PC-9 (cell line): ENCODE data around the gene DUSP2. TPM values are rescaled to one million over a fixed set of nuclear protein-coding genes. Genes with fewer than 3 reads are reported as not detected.

Experiments
- BruUV-seq: library from RNA; stranded (reverse); fragments of 400-500 nt; replicated peaks from 2 replicates; lab custom pipeline; 2021; lab: Mats Ljungman, UMichigan
- CTCF ChIA-PET: fragments of 300-600 bp; sonication (Branson Sonifier 250); formaldehyde crosslinking; loops from one replicate; lab custom pipeline; 2022; ENCODE audit warnings: antibody characterized with exemption; lab: Charles Lee
- POLR2A ChIA-PET: fragments of 300-600 bp; sonication (Branson Sonifier 250); formaldehyde crosslinking; loops from one replicate; lab custom pipeline; 2022; ENCODE audit warnings: antibody characterized with exemption; ENCODE audit not compliant: unreplicated experiment; lab: Charles Lee
- DNase-seq, 2 experiments: peaks; one replicate each; pipeline versions ENCODE4 v3.0.0 to v3.0.0-alpha.2; 2015 to 2022; ENCODE audit warnings: mixed read lengths in 1 of 2
- H2AFZ ChIP-seq: fragments of 200-600 bp; sonication (generic); 2 replicates; pipeline ENCODE4 v1.8.1; 2017; ENCODE audit warnings: antibody characterized with exemption
- H3F3A ChIP-seq: fragments of 200-600 bp; sonication (generic); 2 replicates; pipeline ENCODE4 v1.8.1; 2017; ENCODE audit warnings: antibody characterized with exemption, mild to moderate bottlenecking, low read depth; ENCODE audit not compliant: insufficient read depth
- H3K27ac ChIP-seq: fragments of 200-600 bp; sonication (generic); 2 replicates; pipeline ENCODE4 v1.6.1; 2016; ENCODE audit warnings: mixed run types
- H3K27me3 ChIP-seq: fragments of 200-600 bp; sonication (generic); 2 replicates; pipeline ENCODE4 v1.6.1; 2016; ENCODE audit warnings: low read depth, mixed run types; ENCODE audit not compliant: insufficient read depth
- H3K36me3 ChIP-seq: fragments of 200-600 bp; sonication (generic); 2 replicates; pipeline ENCODE4 v1.6.1; 2016; ENCODE audit warnings: low read depth, mixed run types
- H3K4me1 ChIP-seq: fragments of 200-600 bp; sonication (generic); replicated peaks from 2 replicates; pipeline ENCODE4 v1.6.1; 2016; ENCODE audit warnings: mixed run types; ENCODE audit not compliant: insufficient read depth
- H3K4me2 ChIP-seq: fragments of 200-600 bp; sonication (generic); 2 replicates; pipeline ENCODE4 v1.6.1; 2017; ENCODE audit warnings: mixed run types
- H3K4me3 ChIP-seq: fragments of 200-600 bp; sonication (generic); 2 replicates; pipeline ENCODE4 v1.6.1; 2016; ENCODE audit warnings: mixed run types
- H3K79me2 ChIP-seq: fragments of 200-600 bp; sonication (generic); 2 replicates; pipeline ENCODE4 v1.6.1; 2017; ENCODE audit warnings: low read depth, mixed run types
- H3K9me2 ChIP-seq: fragments of 200-600 bp; sonication (generic); 2 replicates; pipeline ENCODE4 v1.8.1; 2017; ENCODE audit warnings: mild to moderate bottlenecking; ENCODE audit not compliant: insufficient read depth
- H3K9me3 ChIP-seq: fragments of 200-600 bp; sonication (generic); 2 replicates; pipeline ENCODE4 v1.8.1; 2016; ENCODE audit warnings: low read depth; ENCODE audit not compliant: insufficient read depth
- H4K20me1 ChIP-seq: fragments of 200-600 bp; sonication (generic); 2 replicates; pipeline ENCODE4 v1.8.1; 2017; ENCODE audit not compliant: insufficient read depth
- CTCF ChIP-seq: fragments of 200-600 bp; sonication (generic); conservative IDR thresholded peaks from 2 replicates; pipeline ENCODE4 v1.6.1; 2017; ENCODE audit warnings: mixed run types, antibody characterized with exemption, mild to moderate bottlenecking, moderate library complexity
- EZH2 ChIP-seq: fragments of 200-600 bp; sonication (generic); IDR thresholded peaks from 2 replicates; pipeline ENCODE4 v1.8.0; 2017; ENCODE audit warnings: antibody characterized with exemption, low read depth
- intact Hi-C: fragments of 100-400 bp; cut with micrococcal nuclease; formaldehyde crosslinking; loops from one replicate; pipeline ENCODE4 v1.10.0; 2022; ENCODE audit not compliant: unreplicated experiment
- total RNA-seq: library from RNA; stranded (reverse); gene quantifications from 2 replicates; pipeline ENCODE4 v1.2.3, GENCODE V29; 2021

DUSP2 gene
- total RNA-seq, 1 experiment from 2014 or later = 4.0 TPM

GRCh38 chr2:96154506-96155380, 9.5 kb upstream of the DUSP2 start:
- DNase-seq = no peak
- Histone ChIP-seq H3K4me3 (no peak overlapping the region), H3K79me2 (no peaks in the 10 kb centered on the region), H4K20me1 (no peaks in the 10 kb centered on the region), H3F3A (no peaks in the 10 kb centered on the region), H3K4me2 (no peak overlapping the region), H3K27me3 (peaks cover 23% of the 10 kb centered on the region; the same call in 1 of the 2 replicates), H3K27ac (no peak overlapping the region), H3K36me3 (no peaks in the 10 kb centered on the region), H3K4me1 (no peaks in the 10 kb centered on the region), H2AFZ (no peak overlapping the region), H3K9me2 (no peaks in the 10 kb centered on the region), H3K9me3 (no peaks in the 10 kb centered on the region)
- intact Hi-C loops = no loop called here
- ChIA-PET POLR2A (no interaction called here), CTCF (no interaction called here)
- TF ChIP-seq CTCF (no peak), EZH2 (no peak)
- BruUV-seq = no TSS peak

GRCh38 chr2:96153991-96154431, 8.8 kb upstream of the DUSP2 start:
- Histone ChIP-seq H3K9me2 (no peaks in the 10 kb centered on the region), H3K79me2 (no peaks in the 10 kb centered on the region), H3K4me2 (no peak overlapping the region), H3K4me1 (no peaks in the 10 kb centered on the region), H3K27me3 (peaks cover 17% of the 10 kb centered on the region; the same call in 1 of the 2 replicates), H3K27ac (no peak overlapping the region), H3K9me3 (no peaks in the 10 kb centered on the region), H3F3A (no peaks in the 10 kb centered on the region), H2AFZ (no peak overlapping the region), H3K36me3 (no peaks in the 10 kb centered on the region), H3K4me3 (no peak overlapping the region), H4K20me1 (no peaks in the 10 kb centered on the region)
- POLR2A ChIA-PET = no interaction called here
- CTCF ChIA-PET = no interaction called here
- no peak for DNase-seq
- intact Hi-C loops = no loop called here
- no TSS peak for BruUV-seq
- TF ChIP-seq EZH2 (no peak), CTCF (no peak)

- BruUV-seq = no TSS peak
- Histone ChIP-seq H3K79me2 (no peaks in the 10 kb centered on the region), H3K4me1 (0 out of 2 replicates have a peak, but pooled peaks cover under 1% of the 10 kb centered on the region), H3K27me3 (peaks cover 10% of the 10 kb centered on the region; the same call in 1 of the 2 replicates), H3K27ac (no peak overlapping the region), H3K4me2 (no peak overlapping the region), H2AFZ (no peak overlapping the region), H3K36me3 (no peaks in the 10 kb centered on the region), H4K20me1 (no peaks in the 10 kb centered on the region), H3K9me2 (no peaks in the 10 kb centered on the region), H3K4me3 (no peak overlapping the region), H3K9me3 (no peaks in the 10 kb centered on the region), H3F3A (peaks cover 2% of the 10 kb centered on the region; the same call in 1 of the 2 replicates)
- intact Hi-C loops = no loop called here
- ChIA-PET POLR2A (no interaction called here), CTCF (no interaction called here)
- no peak for TF ChIP-seq CTCF
- no peak for TF ChIP-seq EZH2
- no peak for DNase-seq
Measured at GRCh38 chr2:96153291-96153713, 8.1 kb upstream of the DUSP2 start.
